NCI-H748 treated with DMSO at 0.1 percent for 48 hours (cell line): ENCODE measurements around the gene KLHDC4.
"Not testable (repeated sequence)": the region's sequence is repeated elsewhere in the genome, so short reads cannot be mapped to it uniquely, and the experiment has no call there.

Experiments used
- DNase-seq: peaks from one replicate; lab custom pipeline; 2025; lab: John Stamatoyannopoulos, UW

Gene KLHDC4

GRCh38 chr16:87720446-87720845, 45.3 kb downstream of the KLHDC4 start:
- no peak for DNase-seq

- DNase-seq = not testable (repeated sequence)
Measured at GRCh38 chr16:87718831-87719230, 47.0 kb downstream of the KLHDC4 start.

- DNase-seq = no peak
Measured at GRCh38 chr16:87715658-87716057, 50.1 kb downstream of the KLHDC4 start.

GRCh38 chr16:87715231-87715630, 50.6 kb downstream of the KLHDC4 start:
- DNase-seq = no peak

GRCh38 chr16:87713451-87714229, 52.1 kb downstream of the KLHDC4 start:
- DNase-seq = no peak

- no peak for DNase-seq
Measured at GRCh38 chr16:87712184-87712762, 53.5 kb downstream of the KLHDC4 start.

DNA sequence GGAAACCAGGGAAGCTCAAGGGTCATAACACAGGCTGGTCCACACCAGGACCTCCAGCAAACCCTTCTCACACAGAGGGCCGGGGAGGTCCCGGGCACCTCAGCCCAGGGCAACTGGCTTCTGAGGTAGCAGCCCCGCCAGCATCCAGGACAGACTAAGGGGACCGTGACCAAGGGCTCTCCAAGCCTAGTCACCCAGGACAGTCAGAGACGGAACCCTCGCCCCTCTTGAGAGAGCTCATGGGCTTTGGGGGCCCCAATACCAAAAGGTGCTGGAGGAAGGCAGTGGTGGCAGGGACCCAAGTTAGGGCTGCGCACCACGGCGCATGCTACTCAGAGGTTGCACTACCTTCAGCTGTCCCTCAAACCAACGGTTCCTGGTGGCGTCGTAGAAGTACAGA, 54.9 kb downstream of the KLHDC4 start:
- no peak for DNase-seq

GRCh38 chr16:87709677-87710076, 56.1 kb downstream of the KLHDC4 start:
- no peak for DNase-seq

DNA sequence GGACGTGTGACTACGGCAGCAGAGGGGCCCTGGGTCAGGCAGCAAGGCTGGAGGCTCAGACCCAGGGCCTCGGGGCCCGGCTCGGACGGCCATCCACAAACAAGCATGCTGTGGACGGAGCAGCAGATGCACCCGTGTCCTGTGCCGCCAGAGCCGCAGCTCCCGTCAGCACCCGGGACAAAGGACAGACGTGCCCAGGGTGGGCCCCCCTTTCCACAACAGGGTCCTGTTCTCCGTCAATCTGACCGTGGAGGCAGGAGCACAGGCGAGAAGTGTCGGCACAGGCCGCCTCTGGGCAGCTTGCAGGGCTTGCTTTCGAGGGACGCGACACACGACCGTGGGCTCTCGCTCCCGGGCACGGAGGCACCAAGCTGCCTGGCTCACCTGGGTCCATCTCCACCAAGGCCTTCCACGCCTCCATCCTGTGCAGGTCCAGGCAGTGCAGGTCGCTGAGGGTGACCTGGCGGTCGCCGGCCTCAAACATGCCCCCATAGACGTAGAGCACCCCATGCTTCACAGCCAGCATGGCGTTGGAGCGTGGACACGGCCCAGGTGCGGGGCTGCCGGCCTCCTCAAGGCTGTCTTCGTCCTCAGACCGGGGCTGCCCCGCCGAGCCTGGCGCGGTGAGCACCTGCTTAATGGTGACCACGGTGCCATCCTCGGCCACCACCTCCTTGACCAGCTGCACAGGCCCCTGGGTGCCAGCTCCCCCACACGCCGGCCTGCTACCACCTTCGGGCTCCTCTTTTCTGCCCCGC, 56.7 kb downstream of the KLHDC4 start:
- no peak for DNase-seq

DNA sequence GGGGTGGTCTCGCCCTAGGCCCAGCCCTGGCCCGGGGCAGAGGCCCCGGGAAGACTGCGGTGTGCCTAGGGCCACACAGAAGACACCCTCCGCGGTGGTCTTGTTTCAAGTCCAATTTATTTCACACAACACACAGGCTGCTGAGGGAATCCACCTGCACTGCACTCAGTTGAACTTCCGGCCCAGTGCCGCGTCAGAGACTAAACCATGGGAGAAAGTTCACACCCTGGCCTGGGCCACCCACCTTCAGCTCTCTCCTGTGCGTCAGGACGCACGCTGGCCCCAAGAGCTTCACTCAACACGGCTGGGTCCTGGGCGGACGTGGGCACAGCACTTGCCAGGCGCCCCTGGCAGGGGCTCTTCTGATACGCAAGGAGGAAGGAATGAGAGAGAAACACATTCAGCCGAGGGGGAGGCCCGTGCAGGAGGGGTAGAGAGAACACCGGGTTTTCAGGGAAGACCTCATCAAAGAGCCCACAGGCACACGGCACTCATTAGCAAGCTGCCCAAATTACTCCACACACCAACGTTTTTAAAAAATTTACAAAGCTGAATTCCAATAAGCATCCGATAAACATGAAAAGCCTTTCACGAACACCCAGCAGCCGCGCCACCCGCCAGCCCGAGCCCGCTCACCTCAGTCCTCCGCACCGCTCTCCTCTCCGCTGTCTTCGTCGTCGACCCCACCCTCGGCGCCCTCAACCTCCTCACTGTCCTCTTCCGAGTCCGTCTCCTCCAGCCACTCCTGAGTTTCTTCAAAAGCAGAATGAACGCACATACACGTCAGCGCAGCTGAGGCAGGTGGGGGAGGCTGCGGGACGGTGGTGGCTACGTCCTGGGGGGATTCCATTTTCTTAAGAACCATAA, 57.8 kb downstream of the KLHDC4 start:
- no peak for DNase-seq

DNA sequence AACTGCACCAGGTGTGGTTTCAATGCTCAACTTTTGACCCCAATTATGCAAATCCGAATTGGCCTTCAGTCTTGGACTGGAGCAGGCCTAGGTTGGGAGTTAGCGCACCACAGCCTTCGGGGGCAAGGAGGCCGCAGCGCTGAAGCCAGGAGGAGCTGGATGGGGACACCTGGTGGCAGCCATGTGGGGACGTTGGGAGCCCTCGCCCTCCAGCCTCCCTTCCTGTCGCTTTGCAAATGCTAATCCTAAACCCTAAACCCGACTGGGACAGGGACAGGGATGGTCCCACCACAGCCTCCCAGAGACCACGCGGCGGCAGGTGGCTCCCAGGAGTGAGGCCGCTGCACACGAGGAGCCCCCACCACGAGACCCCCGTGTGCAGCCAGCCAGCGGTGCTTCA, 58.7 kb downstream of the KLHDC4 start:
- DNase-seq = no peak

GRCh38 chr16:87706278-87707000, 59.3 kb downstream of the KLHDC4 start:
- peak; percentile 53 for DNase-seq

DNA sequence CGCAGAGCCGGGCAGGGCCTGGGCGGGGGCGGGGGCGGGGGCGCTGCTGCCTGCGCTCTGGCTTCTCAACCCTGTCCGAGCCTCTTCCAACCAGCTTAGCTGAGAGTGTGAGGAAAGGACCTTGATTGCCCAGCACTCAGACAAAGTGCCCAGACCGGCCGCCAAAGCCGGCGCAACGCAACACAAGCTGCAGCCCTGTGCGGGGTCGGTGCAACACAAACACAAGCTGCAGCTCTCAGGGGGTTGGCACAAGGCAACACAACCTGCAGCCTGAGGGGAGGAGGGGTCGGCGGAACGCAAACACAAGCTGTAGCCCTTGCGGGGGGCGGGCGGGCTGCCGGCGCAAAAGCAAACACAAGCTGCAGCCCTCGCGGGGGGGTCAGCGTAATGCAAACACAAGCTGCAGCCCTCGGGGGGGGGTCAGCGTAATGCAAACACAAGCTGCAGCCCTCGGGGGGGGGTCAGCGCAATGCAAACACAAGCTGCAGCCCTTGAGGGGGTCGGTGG, 60.0 kb downstream of the KLHDC4 start:
- DNase-seq = peak; percentile 48

GRCh38 chr16:87704754-87705353, 60.9 kb downstream of the KLHDC4 start:
- no peak for DNase-seq

- no peak for DNase-seq
Measured at GRCh38 chr16:87703835-87704375, 61.9 kb downstream of the KLHDC4 start.

DNA sequence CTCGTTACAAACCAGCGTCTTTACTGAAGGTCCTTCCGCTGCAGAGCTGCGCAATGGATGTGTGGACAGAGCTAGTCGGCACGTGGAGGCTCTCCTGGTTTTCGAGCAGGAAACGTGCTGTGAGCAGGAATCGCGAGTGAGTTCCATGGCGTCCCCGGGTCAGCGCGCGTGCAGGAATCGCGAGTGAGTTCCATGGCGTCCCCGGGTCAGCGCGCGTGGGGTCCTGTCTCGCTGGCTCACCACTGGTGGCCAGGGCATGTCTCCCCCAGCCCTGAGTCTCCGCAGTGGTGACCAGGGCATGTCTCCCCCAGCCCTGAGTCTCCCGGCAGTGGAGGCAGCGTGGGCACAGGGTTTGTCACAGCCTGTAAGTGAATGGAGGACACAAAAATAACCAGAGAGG, 62.7 kb downstream of the KLHDC4 start:
- no peak for DNase-seq

- no peak for DNase-seq
Measured at GRCh38 chr16:87702325-87702811, 63.4 kb downstream of the KLHDC4 start.

GRCh38 chr16:87701505-87701921, 64.3 kb downstream of the KLHDC4 start:
- no peak for DNase-seq

GRCh38 chr16:87701078-87701460, 64.7 kb downstream of the KLHDC4 start:
- DNase-seq = no peak

DNA sequence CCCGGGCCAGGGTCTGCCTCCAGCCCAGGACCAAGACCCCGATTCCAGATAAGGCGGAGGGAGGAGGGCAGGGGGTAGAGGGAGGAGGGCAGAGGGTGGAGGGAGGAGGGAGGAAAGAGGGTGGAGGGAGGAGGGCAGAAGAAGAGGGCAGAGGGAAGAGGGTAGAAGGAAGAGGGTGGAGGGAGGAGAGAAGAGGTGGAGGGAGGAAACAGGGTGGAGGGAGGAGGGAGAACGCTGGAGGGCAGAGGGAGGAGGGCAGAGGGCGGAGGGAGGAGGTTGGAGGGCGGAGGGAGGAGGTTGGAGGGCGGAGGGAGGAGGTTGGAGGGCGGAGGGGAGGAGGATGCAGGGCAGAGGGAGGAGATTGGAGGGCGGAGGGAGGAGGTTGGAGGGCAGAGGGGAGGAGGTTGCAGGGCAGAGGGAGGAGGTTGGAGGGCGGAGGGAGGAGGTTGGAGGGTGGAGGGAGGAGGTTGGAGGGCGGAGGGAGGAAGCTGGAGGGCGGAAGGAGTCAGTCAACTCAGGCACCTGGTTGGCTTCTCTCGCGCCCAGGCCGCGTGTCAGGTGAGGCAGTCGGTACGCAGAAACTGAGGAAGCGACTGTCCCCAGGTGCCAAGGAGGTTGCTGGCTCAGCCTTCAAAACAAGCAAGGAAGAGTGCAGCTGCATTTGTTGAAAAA, 65.2 kb downstream of the KLHDC4 start:
- no peak for DNase-seq
